Spleen (tissue), 11 donors: Measurements from ENCODE around the gene LRP1. TPM values are rescaled to one million over a fixed set of nuclear protein-coding genes. Genes with fewer than 3 reads are reported as not detected.
A peak's percentile ranks its signal among the peaks of the same experiment; 100 is the strongest.

Source experiments
- DNase-seq: peaks from one replicate; pipeline ENCODE4 v3.0.0-alpha.2; 2020
- H3K27ac ChIP-seq, 8 donors: fragments of 200-600 bp; sonication (generic) in 7 of 8; 1 replicate in 4 of 8; 2 replicates in 4 of 8; pipeline versions ENCODE4 v1.5.0 to v1.8.0; 2016 to 2021; ENCODE audit warnings: inconsistent platforms in 4 of 8, mild to moderate bottlenecking in 4 of 8, moderate library complexity in 1 of 8
- H3K27me3 ChIP-seq, 7 donors: fragments of 200-600 bp; sonication (generic) in 6 of 7; replicated peaks in 1 of 7; 1 replicate in 4 of 7; 2 replicates in 3 of 7; pipeline versions ENCODE4 v1.5.0 to v1.8.0; 2016 to 2021; ENCODE audit warnings: inconsistent platforms in 3 of 7, mild to moderate bottlenecking in 1 of 7
- H3K36me3 ChIP-seq, 6 donors: fragments of 200-600 bp; sonication (generic) in 5 of 6; 1 replicate in 4 of 6; 2 replicates in 2 of 6; pipeline versions ENCODE4 v1.5.0 to v1.8.0; 2016 to 2021; ENCODE audit warnings: inconsistent platforms in 2 of 6
- H3K4me1 ChIP-seq, 6 donors: fragments of 200-600 bp; sonication (generic) in 5 of 6; 1 replicate in 3 of 6; 2 replicates in 3 of 6; pipeline versions ENCODE4 v1.5.0 to v1.8.0; 2016 to 2021; ENCODE audit warnings: inconsistent platforms in 3 of 6
- H3K4me3 ChIP-seq, 8 donors: fragments of 200-600 bp; sonication (generic) in 7 of 8; 1 replicate in 4 of 8; 2 replicates in 4 of 8; pipeline versions ENCODE4 v1.5.0 to v1.8.0; 2016 to 2021; ENCODE audit warnings: inconsistent platforms in 4 of 8, mild to moderate bottlenecking in 4 of 8, moderate library complexity in 2 of 8
- H3K9me3 ChIP-seq, 8 donors: fragments of 200-600 bp; sonication (generic) in 7 of 8; 1 replicate in 4 of 8; 2 replicates in 4 of 8; pipeline versions ENCODE4 v1.5.0 to v1.8.0; 2016 to 2021; ENCODE audit warnings: inconsistent platforms in 4 of 8
- CTCF ChIP-seq, 11 experiments: fragments of 200-600 bp in 7 of 11; fragments of 450-650 bp in 4 of 11; sonication (generic) in 4 of 11; IDR thresholded peaks in 8 of 11; conservative IDR thresholded peaks in 3 of 11; 1 replicate in 7 of 11; 2 replicates in 4 of 11; pipeline versions ENCODE4 v1.4.0 to v1.8.0; 2016 to 2021; ENCODE audit warnings: antibody characterized with exemption in 11 of 11, inconsistent platforms in 4 of 11, mild to moderate bottlenecking in 1 of 11
- POLR2A ChIP-seq, 3 donors: fragments of 450-650 bp; IDR thresholded peaks; one replicate each; pipeline ENCODE4 v1.5.1; 2017; ENCODE audit warnings: antibody characterized with exemption in 3 of 3, mild to moderate bottlenecking in 1 of 3
- POLR2AphosphoS5 ChIP-seq, 3 donors: sonication (generic); formaldehyde crosslinking; IDR thresholded peaks; one replicate each; pipeline ENCODE4 v1.5.1; 2017; ENCODE audit warnings: antibody characterized with exemption in 3 of 3
- WGBS, 5 donors: extraction: QIAGEN DNeasy Blood & Tissue Kit in 3 of 5; methylation state at CpG; one replicate each; pipeline versions ENCODE4 v1.1.5 to v1.1.7; 2013 to 2018; 5-methylcytosine and 5-hydroxymethylcytosine counted together
- intact Hi-C: fragments of 100-400 bp; cut with DNase I; formaldehyde crosslinking; loops from one replicate; pipeline ENCODE4 v1.15.0; 2023; ENCODE audit warnings: low total_unique reads
- polyA plus RNA-seq, 3 donors: library from polyadenylated mRNA; stranded (reverse); fragments of 200-250 nt; gene quantifications; one replicate each; pipeline ENCODE4 v1.2.1, GENCODE V29; 2013
- total RNA-seq, 7 donors: library from RNA; depleted of rRNA in 3 of 7; stranded (reverse); fragments of >200 nt in 3 of 7; fragmentation: NEBNext Ultra II Directional in 4 of 7; extraction: Animal tissue kit (Norgen Biotek cat#: 25700) in 4 of 7; gene quantifications; one replicate each; pipeline versions ENCODE4 v1.1.0 to v1.2.1, GENCODE V29; 2016 to 2021
- donor health status: healthy with polysubstance abuse.
- donor health status: DM: no; HTN: no; CAD: no; lungs with moderate emphysema.
- donor health status: DM: no; HTN: no; CAD: no.
- donor health status: Bipolar disorder and iron deficiency.
- donor health status: healthy.
- donor health status: DM: no; HTN: no; CAD: no.
- donor health status: DM: yes; HTN: yes; CAD: no.

The LRP1 gene
- total and polyA plus RNA-seq, 10 donors, result 8.9 to 216 (median 159) TPM

DNA sequence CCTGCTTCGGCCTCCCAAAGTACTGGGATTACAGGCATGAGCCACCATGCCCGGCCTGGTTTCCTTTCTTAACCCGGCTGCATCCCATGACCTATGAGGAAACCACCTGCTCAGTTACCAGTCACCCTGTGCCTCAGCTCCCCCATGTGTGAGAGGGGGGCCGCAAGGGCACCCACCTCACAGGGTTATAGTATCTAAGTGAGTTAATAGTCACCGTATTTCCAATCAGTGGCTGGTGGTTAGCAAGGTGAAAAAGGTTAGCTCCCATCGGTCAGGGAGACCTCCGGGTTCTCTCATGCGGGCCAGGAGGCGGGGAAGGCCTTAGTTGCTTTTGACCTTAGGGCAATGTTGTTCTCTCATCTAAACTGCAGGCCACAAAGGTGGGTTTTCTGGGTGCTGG, 6.7 kb downstream of the LRP1 start:
- H3K4me3 ChIP-seq, result no peak overlapping the region
- TF ChIP-seq POLR2A (IDR thresholded peaks at IDR 0.05) (no peak), CTCF (IDR thresholded peaks at IDR 0.05 in 8 of 11, conservative IDR thresholded peaks at IDR 0.05 in 3 of 11) (no peak), POLR2AphosphoS5 (IDR thresholded peaks at IDR 0.05) (no peak)
- H3K27ac ChIP-seq, result peak overlapping the region in 5 of 8 donors; percentile 14 to 87 (median 45)
- H3K4me1 ChIP-seq, result peaks cover 10 to 99% (median 46%) of the 10 kb centered on the region in 6 donors
- peaks cover 0 to 8% (median 0%) of the 10 kb centered on the region in 7 donors for H3K27me3 ChIP-seq
- peaks cover 0 to 5% (median 0%) of the 10 kb centered on the region in 6 donors for H3K36me3 ChIP-seq
- 83 to 92% (median 90%) methylated on average over 9 of the region's 9 CpGs for WGBS, 5 donors
- DNase-seq, result peak; percentile 37
- intact Hi-C loops, result no loop called here
- no peaks in the 10 kb centered on the region for H3K9me3 ChIP-seq

GRCh38 chr12:57135527-57136326, 7.4 kb downstream of the LRP1 start:
- peaks cover 0 to 13% (median 0%) of the 10 kb centered on the region in 6 donors for H3K36me3 ChIP-seq
- intact Hi-C loops, result no loop called here
- peak overlapping the region in 5 of 8 donors; percentile 8 to 87 (median 45) for H3K27ac ChIP-seq
- H3K4me3 ChIP-seq, result no peak overlapping the region
- peak; percentile 60 for DNase-seq
- peaks cover 0 to under 1% (median 0%) of the 10 kb centered on the region in 7 donors for H3K27me3 ChIP-seq
- TF ChIP-seq POLR2AphosphoS5 (IDR thresholded peaks at IDR 0.05) (no peak), CTCF (IDR thresholded peaks at IDR 0.05 in 8 of 11, conservative IDR thresholded peaks at IDR 0.05 in 3 of 11) (no peak), POLR2A (IDR thresholded peaks at IDR 0.05) (no peak)
- 42 to 72% (median 67%) methylated on average over 11 to 18 of the region's 18 CpGs for WGBS, 5 donors
- peaks cover 10 to 93% (median 44%) of the 10 kb centered on the region in 6 donors for H3K4me1 ChIP-seq
- H3K9me3 ChIP-seq, result no peaks in the 10 kb centered on the region

DNA sequence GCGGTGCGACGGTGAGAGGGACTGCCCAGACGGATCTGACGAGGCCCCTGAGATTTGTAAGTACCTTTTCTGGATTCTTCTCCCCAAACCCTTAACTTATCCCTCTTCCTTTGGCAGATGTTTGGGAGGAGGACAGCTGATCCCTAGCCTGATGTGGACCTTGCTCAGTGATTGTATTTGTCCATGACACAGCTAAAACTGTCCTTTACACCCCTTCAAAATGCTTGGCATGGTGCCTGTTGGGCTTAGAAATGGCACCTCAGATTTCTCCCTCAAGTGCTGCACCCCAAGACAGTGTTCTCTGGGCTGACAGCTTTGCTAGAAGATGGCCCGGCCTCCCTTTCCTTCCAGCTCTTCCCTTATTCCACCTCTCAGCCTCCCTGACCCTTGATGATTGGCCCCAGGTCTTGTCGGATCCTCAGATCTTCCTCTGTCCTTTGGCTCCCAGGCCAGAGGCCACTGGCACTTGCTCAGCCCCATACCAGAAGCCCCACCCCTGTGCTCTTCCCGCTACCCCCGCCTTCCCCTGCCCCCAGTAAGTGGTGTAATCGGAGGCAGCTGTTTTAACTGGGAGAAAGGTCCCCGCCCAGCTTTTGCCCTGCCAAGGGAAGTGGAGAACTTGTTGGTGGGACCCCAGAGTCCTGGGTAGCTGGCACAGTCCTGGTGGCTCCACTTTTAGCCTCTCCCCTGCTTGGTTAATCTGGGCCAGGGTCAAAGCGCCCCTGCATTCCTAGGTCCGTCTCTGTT, 10.4 kb downstream of the LRP1 start:
- peak in 1 of 3 donors; percentile 27 for TF ChIP-seq POLR2AphosphoS5 (IDR thresholded peaks at IDR 0.05)
- TF ChIP-seq CTCF (IDR thresholded peaks at IDR 0.05 in 8 of 11, conservative IDR thresholded peaks at IDR 0.05 in 3 of 11), result no peak
- H3K4me1 ChIP-seq, result peaks cover 3 to 75% (median 31%) of the 10 kb centered on the region in 6 donors
- DNase-seq, result no peak

More for the DNA sequence above, 10.4 kb downstream of the LRP1 start:
- H3K36me3 ChIP-seq, result peaks cover 0 to 42% (median 0%) of the 10 kb centered on the region in 6 donors
- H3K9me3 ChIP-seq, result no peaks in the 10 kb centered on the region
- intact Hi-C loops, result no loop called here
- H3K27ac ChIP-seq, result peak overlapping the region in 3 of 8 donors; percentile 49 to 57 (median 56)
- 62 to 85% (median 72%) methylated on average over 13 of the region's 13 CpGs for WGBS, 5 donors
- H3K27me3 ChIP-seq, result no peaks in the 10 kb centered on the region
- H3K4me3 ChIP-seq, result no peak overlapping the region
